GM23248 (cell line): ENCODE results near the gene ATP2B2. TPM values are rescaled to one million over a fixed set of nuclear protein-coding genes. Genes with fewer than 3 reads are reported as not detected.

Source experiments
- DNase-seq: peaks from one replicate; pipeline ENCODE4 v3.0.0-alpha.2; 2015
- H2AFZ ChIP-seq: fragments of 200-600 bp; sonication (generic); 2 replicates; pipeline ENCODE4 v1.6.1; 2016; ENCODE audit warnings: antibody characterized with exemption
- H3F3A ChIP-seq: fragments of 200-600 bp; sonication (generic); 2 replicates; pipeline ENCODE4 v1.6.1; 2016; ENCODE audit warnings: mild to moderate bottlenecking, antibody characterized with exemption, mixed run types; ENCODE audit not compliant: insufficient read depth
- H3K27ac ChIP-seq: fragments of 200-600 bp; sonication (generic); 2 replicates; pipeline ENCODE4 v1.5.1; 2016; ENCODE audit warnings: mild to moderate bottlenecking
- H3K27me3 ChIP-seq: fragments of 200-600 bp; sonication (generic); replicated peaks from 2 replicates; pipeline ENCODE4 v1.6.1; 2016; ENCODE audit warnings: mild to moderate bottlenecking; ENCODE audit not compliant: insufficient read depth
- H3K36me3 ChIP-seq: fragments of 200-600 bp; sonication (generic); 2 replicates; pipeline ENCODE4 v1.6.1; 2016; ENCODE audit warnings: low read depth, mild to moderate bottlenecking
- H3K4me1 ChIP-seq: fragments of 200-600 bp; sonication (generic); 2 replicates; pipeline ENCODE4 v1.6.1; 2016; ENCODE audit warnings: mild to moderate bottlenecking; ENCODE audit not compliant: insufficient read depth
- H3K4me2 ChIP-seq: fragments of 200-600 bp; sonication (generic); one replicate; pipeline ENCODE4 v1.6.1; 2016; ENCODE audit warnings: mild to moderate bottlenecking; ENCODE audit not compliant: unreplicated experiment
- H3K4me3 ChIP-seq: fragments of 200-600 bp; sonication (generic); 2 replicates; pipeline ENCODE4 v1.5.1; 2016; ENCODE audit warnings: mild to moderate bottlenecking
- H3K79me2 ChIP-seq: fragments of 200-600 bp; sonication (generic); 2 replicates; pipeline ENCODE4 v1.6.1; 2016; ENCODE audit warnings: mild to moderate bottlenecking; ENCODE audit not compliant: insufficient read depth
- H3K9ac ChIP-seq: fragments of 200-600 bp; sonication (generic); 2 replicates; pipeline ENCODE4 v1.6.1; 2016; ENCODE audit warnings: mild to moderate bottlenecking
- H3K9me2 ChIP-seq: fragments of 200-600 bp; sonication (generic); 2 replicates; pipeline ENCODE4 v1.6.1; 2016; ENCODE audit warnings: mixed run types, mild to moderate bottlenecking, moderate library complexity; ENCODE audit not compliant: insufficient read depth
- H3K9me3 ChIP-seq: fragments of 200-600 bp; sonication (generic); one replicate; pipeline ENCODE4 v1.6.1; 2017; ENCODE audit warnings: low read depth
- H4K20me1 ChIP-seq: fragments of 200-600 bp; sonication (generic); 2 replicates; pipeline ENCODE4 v1.6.0; 2016; ENCODE audit not compliant: insufficient read depth
- EZH2 ChIP-seq: fragments of 200-600 bp; sonication (generic); IDR thresholded peaks from 2 replicates; pipeline ENCODE4 v1.6.1; 2018; ENCODE audit warnings: antibody characterized with exemption, mild to moderate bottlenecking; ENCODE audit not compliant: insufficient read depth, poor library complexity, severe bottlenecking
- EZH2phosphoT487 ChIP-seq: fragments of 200-600 bp; sonication (generic); IDR thresholded peaks from 2 replicates; pipeline ENCODE4 v1.6.1; 2018; ENCODE audit warnings: antibody characterized with exemption, moderate library complexity, mild to moderate bottlenecking, low read depth; ENCODE audit not compliant: insufficient read depth
- WGBS, 2 experiments: methylation state at CpG; one replicate each; pipeline ENCODE4 v1.1.6; 2015 to 2017; ENCODE audit warnings: low lambda C conversion rate in 2 of 2, low coverage in 1 of 2; ENCODE audit errors: missing lambda C conversion rate in 2 of 2; 5-methylcytosine and 5-hydroxymethylcytosine counted together
- in situ Hi-C: fragments of 300-500 bp; cut with MboI; formaldehyde crosslinking; loops from 2 replicates; pipeline ENCODE4 v1.15.0; 2020
- polyA plus RNA-seq: library from polyadenylated mRNA; unstranded; fragments of >200 nt; fragmentation: Nextera tagmentation; extraction: Ambion mirVana; gene quantifications from 2 replicates; pipeline ENCODE4 v1.2.1, GENCODE V29; 2016
- total RNA-seq: library from RNA; depleted of rRNA; stranded (reverse); fragments of >200 nt; shearing (Covaris generic); gene quantifications from 2 replicates; pipeline ENCODE4 v1.2.3, GENCODE V29; 2014

Gene ATP2B2
- total and polyA plus RNA-seq, 2 experiments from 2014 or later, result not detected

GRCh38 chr3:10549617-10550230 lies 44.3 kb upstream of the ATP2B2 start:
- H3K36me3 ChIP-seq, result no peaks in the 10 kb centered on the region
- H3F3A ChIP-seq, result no peaks in the 10 kb centered on the region
- no peak overlapping the region for H2AFZ ChIP-seq
- no peaks in the 10 kb centered on the region for H4K20me1 ChIP-seq
- in situ Hi-C loops, result no loop called here
- no peaks in the 10 kb centered on the region for H3K27me3 ChIP-seq
- H3K9me3 ChIP-seq, result no peaks in the 10 kb centered on the region
- H3K4me3 ChIP-seq, result no peak overlapping the region
- H3K27ac ChIP-seq, result no peak overlapping the region
- H3K9me2 ChIP-seq, result no peaks in the 10 kb centered on the region
- H3K9ac ChIP-seq, result no peak overlapping the region
- no peaks in the 10 kb centered on the region for H3K79me2 ChIP-seq
- H3K4me1 ChIP-seq, result no peaks in the 10 kb centered on the region
- no peak for DNase-seq
- H3K4me2 ChIP-seq, result no peak overlapping the region
- no peak for TF ChIP-seq EZH2
- no peak for TF ChIP-seq EZH2phosphoT487
- 29 to 32% methylated on average over 2 of the region's 2 CpGs for WGBS, 2 experiments

DNA sequence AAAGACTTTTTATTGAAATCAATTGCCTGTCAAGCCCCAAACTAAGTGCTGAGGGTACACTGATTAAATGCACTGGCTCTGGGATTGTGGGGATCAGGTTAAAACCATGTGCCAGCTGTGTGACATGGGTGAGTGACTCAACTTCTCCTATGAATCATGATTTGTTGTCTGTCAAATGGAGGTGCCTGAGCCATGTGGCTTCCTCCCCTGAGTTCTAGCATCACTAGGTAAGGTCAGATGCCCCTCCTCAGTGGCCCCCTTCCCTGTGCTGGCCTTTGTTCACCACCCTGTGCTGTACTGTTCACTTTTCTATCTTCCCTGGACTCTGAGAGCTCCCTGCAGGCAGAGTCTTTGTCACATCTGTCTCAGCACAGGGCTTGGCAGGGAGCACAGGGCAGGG lies 43.6 kb upstream of the ATP2B2 start:
- no peaks in the 10 kb centered on the region for H3K79me2 ChIP-seq
- TF ChIP-seq EZH2phosphoT487 (no peak), EZH2 (no peak)
- H3K4me3 ChIP-seq, result no peak overlapping the region
- no peak overlapping the region for H3K9ac ChIP-seq
- H3K27ac ChIP-seq, result no peak overlapping the region
- no peak overlapping the region for H2AFZ ChIP-seq
- H4K20me1 ChIP-seq, result no peaks in the 10 kb centered on the region
- in situ Hi-C loops, result no loop called here
- no peaks in the 10 kb centered on the region for H3K9me3 ChIP-seq
- no peaks in the 10 kb centered on the region for H3K9me2 ChIP-seq
- H3F3A ChIP-seq, result no peaks in the 10 kb centered on the region
- no peak for DNase-seq
- no peaks in the 10 kb centered on the region for H3K4me1 ChIP-seq
- H3K4me2 ChIP-seq, result no peak overlapping the region
- no peaks in the 10 kb centered on the region for H3K36me3 ChIP-seq
- no peaks in the 10 kb centered on the region for H3K27me3 ChIP-seq

GRCh38 chr3:10547841-10548783 lies 42.7 kb upstream of the ATP2B2 start:
- in situ Hi-C loops, result no loop called here
- TF ChIP-seq EZH2phosphoT487 (no peak), EZH2 (no peak)
- WGBS, 2 experiments, result 16 to 17% methylated on average over 6 of the region's 6 CpGs

DNA sequence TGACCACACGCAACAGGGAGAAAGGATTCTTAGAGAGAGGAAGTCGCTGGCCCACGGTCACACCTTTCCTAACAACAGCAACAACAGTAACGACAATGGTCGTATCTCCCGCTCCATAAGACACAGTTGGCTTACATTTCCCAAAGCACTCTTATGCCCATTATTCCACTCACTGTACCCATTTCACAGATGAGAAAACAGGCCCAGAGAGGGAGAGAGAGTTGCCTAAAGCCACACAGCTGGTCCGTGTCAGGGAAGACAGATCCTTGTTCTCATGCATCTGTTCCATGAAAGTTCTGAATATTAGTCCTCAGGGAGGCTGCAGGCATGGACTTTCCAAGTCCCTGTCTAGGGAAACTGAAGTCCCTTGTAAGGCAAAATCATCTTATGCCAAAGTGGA lies 42.0 kb upstream of the ATP2B2 start:
- TF ChIP-seq EZH2phosphoT487, result no peak
- TF ChIP-seq EZH2, result no peak
- H3K27ac ChIP-seq, result no peak overlapping the region
- no peak overlapping the region for H3K4me3 ChIP-seq
- no peak overlapping the region for H2AFZ ChIP-seq
- H3K9me3 ChIP-seq, result peaks cover 4% of the 10 kb centered on the region
- H3K9me2 ChIP-seq, result no peaks in the 10 kb centered on the region
- no peak for DNase-seq
- H3F3A ChIP-seq, result no peaks in the 10 kb centered on the region
- H3K36me3 ChIP-seq, result no peaks in the 10 kb centered on the region
- no peaks in the 10 kb centered on the region for H3K79me2 ChIP-seq
- H3K27me3 ChIP-seq, result no peaks in the 10 kb centered on the region
- H4K20me1 ChIP-seq, result no peaks in the 10 kb centered on the region
- in situ Hi-C loops, result no loop called here
- H3K4me1 ChIP-seq, result no peaks in the 10 kb centered on the region
- no peak overlapping the region for H3K9ac ChIP-seq
- 63 to 68% methylated on average over 7 of the region's 7 CpGs for WGBS, 2 experiments
- H3K4me2 ChIP-seq, result no peak overlapping the region

More at GRCh38 chr3:10547841-10548783, 42.7 kb upstream of the ATP2B2 start:
- Histone ChIP-seq H3K4me2 (no peak overlapping the region), H3K9ac (no peak overlapping the region), H3K79me2 (no peaks in the 10 kb centered on the region), H3K27me3 (no peaks in the 10 kb centered on the region), H3K9me3 (no peaks in the 10 kb centered on the region), H3K9me2 (no peaks in the 10 kb centered on the region), H3K36me3 (no peaks in the 10 kb centered on the region), H2AFZ (no peak overlapping the region), H3K4me3 (no peak overlapping the region), H4K20me1 (no peaks in the 10 kb centered on the region), H3K27ac (no peak overlapping the region), H3F3A (no peaks in the 10 kb centered on the region), H3K4me1 (no peaks in the 10 kb centered on the region)
- DNase-seq, result no peak
